GM19468 (cell line): ENCODE data around the gene USP32.

Source experiments
- ATAC-seq: cut with Tn5 transposase; IDR thresholded peaks from one replicate; pipeline ENCODE4 v1.9.1; 2021; ENCODE audit warnings: mild to moderate bottlenecking, moderate library complexity, moderate number of reproducible peaks; ENCODE audit not compliant: unreplicated experiment; ENCODE audit errors: extremely low read depth

Gene USP32

GRCh38 chr17:60145006-60145935 is 246.7 kb downstream of the USP32 start:
- ATAC-seq = no peak

DNA sequence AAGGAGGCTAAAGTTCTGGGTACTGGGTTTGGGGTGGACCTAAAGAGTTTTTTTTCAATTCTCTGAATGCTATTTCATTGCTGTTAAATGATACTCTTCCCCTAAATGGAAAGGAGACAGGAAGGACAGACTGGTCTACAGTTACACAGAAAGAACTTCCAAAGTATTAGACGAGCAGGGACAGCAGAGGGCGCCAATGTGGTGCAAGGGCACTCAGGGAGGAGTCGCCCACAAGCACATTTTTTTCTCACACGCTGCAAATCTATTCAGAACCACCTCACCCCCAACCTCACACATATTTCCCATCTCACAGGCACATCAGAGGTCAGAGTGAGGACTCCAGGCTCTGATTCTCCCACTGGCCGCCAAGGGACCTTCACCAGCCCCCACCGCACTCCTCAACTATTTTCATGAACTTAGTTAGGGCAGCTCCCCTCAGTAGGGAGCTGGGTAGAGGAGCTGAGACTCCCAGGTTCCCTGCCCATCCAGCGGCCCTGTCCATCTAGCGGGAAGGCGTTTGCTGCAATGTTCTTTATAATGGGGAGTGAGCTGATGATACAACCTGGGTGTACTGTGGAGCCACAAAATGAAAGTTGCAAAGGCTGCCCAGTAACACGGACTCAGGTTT is 248.9 kb downstream of the USP32 start:
- no peak for ATAC-seq

DNA sequence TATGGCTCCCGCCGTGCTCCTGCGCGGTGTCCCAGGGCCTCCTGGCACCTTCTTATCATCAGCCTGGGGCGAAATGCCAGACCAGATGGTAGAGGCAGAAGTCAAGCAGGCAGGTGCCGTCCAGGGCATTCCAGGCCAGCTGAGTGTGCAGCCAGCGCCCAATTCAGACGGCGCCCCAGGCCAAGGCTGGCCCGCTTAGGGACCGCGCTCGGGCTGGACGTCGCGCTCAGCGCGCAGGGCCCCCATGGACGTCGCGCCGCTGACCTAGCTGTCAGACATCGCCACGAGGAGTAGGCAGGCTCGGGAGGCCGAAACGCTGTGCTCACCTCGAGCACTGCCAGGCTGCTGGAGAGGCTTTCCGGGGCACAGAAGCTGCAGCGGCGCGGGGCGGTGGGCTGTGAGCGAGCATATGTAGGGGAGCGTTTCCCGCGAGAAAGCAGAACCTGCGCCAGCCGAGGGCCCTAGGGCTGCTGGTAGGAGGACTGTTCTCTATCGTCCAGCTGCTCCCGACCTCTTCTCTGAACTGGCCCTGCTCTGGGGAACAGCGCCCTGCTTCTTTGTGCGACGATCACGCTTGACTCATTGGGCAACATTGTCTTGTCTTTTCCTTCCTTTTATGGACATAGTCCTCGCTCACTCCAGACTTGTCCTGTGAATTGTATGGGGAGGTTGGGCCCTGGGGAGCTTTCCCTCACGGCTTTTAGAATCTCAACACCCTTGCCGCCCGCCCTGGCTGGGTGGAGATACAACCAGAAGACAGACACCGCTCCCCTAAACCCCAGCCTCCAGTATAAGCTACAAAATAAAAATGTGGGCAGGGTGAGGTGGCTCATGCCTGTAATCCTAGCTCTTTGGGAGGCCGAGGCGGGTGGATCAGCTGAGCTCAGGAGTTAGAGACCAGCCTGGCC is 250.6 kb downstream of the USP32 start:
- no peak for ATAC-seq

GRCh38 chr17:60139438-60140285 is 252.3 kb downstream of the USP32 start:
- ATAC-seq = no peak

DNA sequence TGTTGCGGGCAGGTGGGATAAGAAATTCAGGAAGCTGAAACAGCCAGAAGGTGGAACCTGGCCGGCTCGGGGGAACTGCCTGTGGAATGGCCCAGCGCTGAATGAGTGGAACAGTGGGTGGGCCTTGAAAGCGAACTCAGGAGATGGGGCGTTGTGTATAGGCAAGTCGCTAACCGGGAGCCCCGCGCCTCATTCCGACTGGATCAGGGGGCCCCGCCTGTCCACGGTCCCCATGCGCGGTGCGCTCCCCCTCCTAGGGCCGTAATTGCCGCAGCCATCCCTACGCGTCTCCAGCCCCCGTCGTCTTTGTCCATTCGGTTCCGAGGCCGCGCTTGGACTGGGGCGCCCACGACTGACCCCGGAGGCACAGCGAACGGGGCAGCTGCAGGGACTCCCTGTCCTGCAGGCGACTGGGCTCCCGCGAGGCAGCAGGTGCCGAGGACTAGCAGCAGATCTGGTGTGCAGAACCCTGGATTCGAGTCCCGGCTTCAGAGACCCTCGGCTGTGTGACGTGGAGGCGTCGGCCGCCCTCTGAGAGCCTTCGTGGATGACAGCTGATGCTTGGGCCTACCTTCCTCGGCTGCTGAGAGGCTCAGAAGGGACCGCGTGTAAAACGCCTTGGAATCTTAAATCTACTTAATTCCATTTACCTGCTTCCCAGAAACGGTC is 253.0 kb downstream of the USP32 start:
- no peak for ATAC-seq

DNA sequence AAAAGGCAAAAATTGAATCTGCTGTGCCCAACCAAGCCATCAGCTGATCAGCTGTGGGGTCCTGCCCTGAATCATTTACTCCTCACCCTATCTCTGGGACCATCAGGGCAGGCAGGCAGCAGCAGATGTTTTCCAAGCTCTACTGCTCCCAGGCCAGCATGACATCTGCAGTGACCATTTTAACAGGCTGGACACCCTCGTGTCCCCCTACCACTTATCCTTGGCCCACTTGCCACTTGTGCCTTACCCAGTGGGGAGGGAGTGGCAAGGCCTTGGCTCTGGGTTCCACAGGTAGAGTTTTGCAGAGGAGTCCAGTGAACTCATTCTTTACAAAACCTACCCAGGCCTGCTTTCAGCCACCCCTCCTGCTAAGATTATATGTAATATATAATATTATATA is 254.2 kb downstream of the USP32 start:
- ATAC-seq = no peak

DNA sequence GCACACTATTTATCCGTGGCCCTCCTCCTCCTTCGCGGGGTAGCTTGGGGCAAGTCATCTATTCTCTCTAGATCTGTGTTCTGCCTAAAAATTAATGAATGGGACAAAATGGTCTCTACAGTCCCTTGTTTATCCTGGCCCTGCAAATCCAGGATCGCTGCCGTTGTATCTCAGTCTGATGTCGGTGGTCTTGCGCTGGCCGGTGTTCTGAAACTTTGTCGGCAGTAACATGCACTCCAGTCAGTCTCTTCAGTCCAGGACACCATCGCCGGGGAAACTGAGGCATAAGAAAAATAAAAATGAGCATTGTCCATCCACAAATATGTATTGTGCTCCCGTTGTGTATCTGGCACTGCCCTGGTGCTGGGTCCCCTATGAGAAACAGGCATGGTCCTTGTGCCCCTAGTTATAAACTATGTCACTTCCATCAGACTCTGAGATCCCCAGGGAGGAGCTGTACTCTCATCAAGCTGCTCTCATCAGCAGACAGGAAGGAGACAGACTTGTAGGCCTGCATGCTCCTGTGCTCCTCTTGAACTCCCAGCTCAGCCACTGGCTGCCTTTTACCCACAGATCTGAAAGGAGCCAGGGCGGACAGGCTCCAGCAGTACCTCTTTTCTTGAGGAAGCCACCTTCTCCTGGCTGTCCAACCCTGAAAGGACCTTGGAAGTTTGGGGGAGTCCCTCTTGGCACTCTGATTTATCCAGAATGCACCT is 255.8 kb downstream of the USP32 start:
- ATAC-seq = no peak

GRCh38 chr17:60135151-60135950 is 256.6 kb downstream of the USP32 start:
- peak; percentile 88 for ATAC-seq

DNA sequence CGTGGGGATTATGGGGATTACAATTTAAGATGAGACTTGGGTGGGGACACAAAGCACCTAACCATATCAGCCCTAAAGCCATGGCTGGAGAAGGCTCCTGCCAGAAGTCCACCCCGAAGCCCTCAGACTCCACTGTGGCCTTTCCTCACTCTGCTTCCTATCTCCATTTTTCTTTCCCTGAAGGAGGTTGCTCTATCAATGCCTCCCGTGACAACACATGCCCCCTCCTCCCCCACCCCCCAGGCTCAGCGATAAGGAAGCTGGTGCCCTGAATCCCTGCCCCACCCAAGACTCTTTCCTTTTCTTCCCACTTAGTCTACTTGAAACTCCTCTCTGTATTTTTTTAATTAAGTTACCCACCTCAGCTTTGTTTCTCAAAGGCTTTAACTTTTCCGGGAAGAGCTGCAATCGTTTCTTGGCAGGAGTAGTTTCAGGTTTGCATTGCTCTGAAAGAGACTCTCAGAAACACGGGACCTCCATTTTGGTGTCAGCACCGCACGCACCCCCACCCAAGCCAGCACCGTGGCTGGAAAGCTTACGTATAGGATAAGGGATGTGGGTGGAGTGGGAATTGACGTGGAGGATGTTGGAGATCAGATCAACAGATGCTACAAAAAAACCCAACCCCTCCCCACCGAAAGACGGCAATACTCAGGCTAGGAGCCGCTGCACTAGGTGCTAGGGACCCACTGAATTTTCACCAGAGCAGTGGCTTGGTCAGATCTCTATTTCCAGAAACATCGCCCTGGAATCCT is 257.4 kb downstream of the USP32 start:
- ATAC-seq = no peak

DNA sequence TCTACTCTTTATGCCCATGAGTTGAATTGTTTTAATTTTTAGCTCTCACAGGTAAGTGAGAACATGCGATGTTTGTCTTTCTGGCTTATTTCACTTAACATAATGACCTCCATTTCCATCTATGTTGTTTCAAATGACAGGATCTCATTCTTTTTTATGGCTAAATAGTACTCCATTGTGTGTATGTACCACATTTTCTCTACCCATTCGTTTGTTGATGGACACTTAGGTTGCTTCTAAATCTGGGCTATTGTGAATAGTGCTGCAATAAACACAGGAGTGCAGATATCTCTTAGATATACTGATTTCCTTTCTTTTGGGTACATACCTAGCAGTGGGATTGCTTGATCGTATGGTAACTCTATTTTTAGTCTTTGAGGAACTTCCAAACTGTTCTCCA is 261.5 kb downstream of the USP32 start:
- ATAC-seq = no peak

GRCh38 chr17:60129164-60129563 is 262.8 kb downstream of the USP32 start:
- no peak for ATAC-seq
